Fibroblast of lung (primary cell): ENCODE data around the gene VPS41. TPM values are rescaled to one million over a fixed set of nuclear protein-coding genes. Genes with fewer than 3 reads are reported as not detected.

ENCODE experiments used
- DNase-seq, 2 donors: peaks; one replicate each; pipeline versions ENCODE4 v3.0.0 to v3.0.0-alpha.2; 2010; ENCODE audit warnings: low read depth in 2 of 2
- H2AFZ ChIP-seq: 2 replicates; pipeline ENCODE4 v1.5.1; 2012; ENCODE audit warnings: low read length, control low read depth, inconsistent platforms
- H3K27ac ChIP-seq: 2 replicates; pipeline ENCODE4 v1.5.1; 2011; ENCODE audit warnings: low read length, control low read depth; ENCODE audit not compliant: insufficient read depth
- H3K27me3 ChIP-seq: 2 replicates; pipeline ENCODE4 v1.5.1; 2011; ENCODE audit warnings: mild to moderate bottlenecking, low read length; ENCODE audit not compliant: control insufficient read depth, insufficient read depth
- H3K36me3 ChIP-seq: 2 replicates; pipeline ENCODE4 v1.5.1; 2011; ENCODE audit warnings: low read length; ENCODE audit not compliant: control insufficient read depth, insufficient read depth
- H3K4me1 ChIP-seq: 2 replicates; pipeline ENCODE4 v1.5.1; 2011; ENCODE audit warnings: low read length; ENCODE audit not compliant: control insufficient read depth, insufficient read depth; ENCODE audit errors: extremely low read depth
- H3K4me2 ChIP-seq: 2 replicates; pipeline ENCODE4 v1.5.1; 2011; ENCODE audit warnings: low read length, control low read depth; ENCODE audit not compliant: insufficient read depth; ENCODE audit errors: extremely low read depth
- H3K4me3 ChIP-seq, 4 experiments: fragments of 200-600 bp in 1 of 4; sonication (generic) in 1 of 4; replicated peaks in 1 of 4; 2 replicates each; pipeline ENCODE4 v1.5.1; 2011 to 2016; ENCODE audit warnings: low read length in 4 of 4, low read depth in 3 of 4, mild to moderate bottlenecking in 3 of 4, control low read depth in 2 of 4, inconsistent platforms in 1 of 4, mixed read lengths in 1 of 4; ENCODE audit not compliant: insufficient read depth in 1 of 4; ENCODE audit errors: control extremely low read depth in 1 of 4
- H3K79me2 ChIP-seq: 2 replicates; pipeline ENCODE4 v1.5.1; 2012; ENCODE audit warnings: mild to moderate bottlenecking, low read length, inconsistent platforms; ENCODE audit not compliant: control insufficient read depth, insufficient read depth
- H3K9ac ChIP-seq: 2 replicates; pipeline ENCODE4 v1.5.1; 2011; ENCODE audit warnings: mild to moderate bottlenecking, low read length, control low read depth; ENCODE audit not compliant: insufficient read depth
- H3K9me3 ChIP-seq: 2 replicates; pipeline ENCODE4 v1.5.1; 2012; ENCODE audit warnings: low read depth, low read length; ENCODE audit not compliant: control insufficient read depth, insufficient read depth
- H4K20me1 ChIP-seq: 2 replicates; pipeline ENCODE4 v1.5.1; 2011; ENCODE audit warnings: low read length; ENCODE audit not compliant: control insufficient read depth, insufficient read depth; ENCODE audit errors: extremely low read depth
- EZH2 ChIP-seq: IDR thresholded peaks from 2 replicates; pipeline ENCODE4 v1.5.1; 2012; ENCODE audit warnings: low read length, control low read depth, mild to moderate bottlenecking; ENCODE audit errors: missing control alignments
- polyA plus RNA-seq, 2 donors: library from polyadenylated mRNA; depleted of rRNA in 1 of 2; stranded (reverse) in 1 of 2; unstranded in 1 of 2; fragments of >200 nt; gene quantifications; 2 replicates each; pipeline ENCODE4 v1.2.1, GENCODE V29; 2011 to 2012; ENCODE audit warnings: missing spikeins in 1 of 2
- total RNA-seq: library from RNA; depleted of rRNA; stranded (reverse); fragments of >200 nt; gene quantifications from 2 replicates; pipeline ENCODE4 v1.2.1, GENCODE V29; 2014
- TF ChIP-seq, protein P1 (sequence below), 2 donors: IDR thresholded peaks in 1 of 2; conservative IDR thresholded peaks in 1 of 2; 1 replicate in 1 of 2; 2 replicates in 1 of 2; pipeline ENCODE4 v1.5.1; 2011 to 2012; ENCODE audit warnings: low read length in 2 of 2, control low read depth in 1 of 2, inconsistent platforms in 1 of 2, low read depth in 1 of 2, mild to moderate bottlenecking in 1 of 2

Gene VPS41
- total and polyA plus RNA-seq, 2 donors (not counting 1 experiment from before 2014, with no cell fraction given) = 55.5 to 66.7 TPM

- no peak for DNase-seq
- Histone ChIP-seq H3K27ac (no peak overlapping the region), H3K4me1 (no peaks in the 10 kb centered on the region), H3K36me3 (no peaks in the 10 kb centered on the region), H3K4me3 (no peak overlapping the region), H3K9ac (no peak overlapping the region), H3K4me2 (no peak overlapping the region), H3K79me2 (no peaks in the 10 kb centered on the region), H3K9me3 (no peaks in the 10 kb centered on the region), H2AFZ (no peak overlapping the region), H4K20me1 (no peaks in the 10 kb centered on the region), H3K27me3 (no peaks in the 10 kb centered on the region)
- TF ChIP-seq, protein P1, sequence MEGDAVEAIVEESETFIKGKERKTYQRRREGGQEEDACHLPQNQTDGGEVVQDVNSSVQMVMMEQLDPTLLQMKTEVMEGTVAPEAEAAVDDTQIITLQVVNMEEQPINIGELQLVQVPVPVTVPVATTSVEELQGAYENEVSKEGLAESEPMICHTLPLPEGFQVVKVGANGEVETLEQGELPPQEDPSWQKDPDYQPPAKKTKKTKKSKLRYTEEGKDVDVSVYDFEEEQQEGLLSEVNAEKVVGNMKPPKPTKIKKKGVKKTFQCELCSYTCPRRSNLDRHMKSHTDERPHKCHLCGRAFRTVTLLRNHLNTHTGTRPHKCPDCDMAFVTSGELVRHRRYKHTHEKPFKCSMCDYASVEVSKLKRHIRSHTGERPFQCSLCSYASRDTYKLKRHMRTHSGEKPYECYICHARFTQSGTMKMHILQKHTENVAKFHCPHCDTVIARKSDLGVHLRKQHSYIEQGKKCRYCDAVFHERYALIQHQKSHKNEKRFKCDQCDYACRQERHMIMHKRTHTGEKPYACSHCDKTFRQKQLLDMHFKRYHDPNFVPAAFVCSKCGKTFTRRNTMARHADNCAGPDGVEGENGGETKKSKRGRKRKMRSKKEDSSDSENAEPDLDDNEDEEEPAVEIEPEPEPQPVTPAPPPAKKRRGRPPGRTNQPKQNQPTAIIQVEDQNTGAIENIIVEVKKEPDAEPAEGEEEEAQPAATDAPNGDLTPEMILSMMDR (conservative IDR thresholded peaks at IDR 0.05 in 1 of 2, IDR thresholded peaks at IDR 0.05 in 1 of 2; ENCODE audit: low read depth in 1 of 2, low read length in 2 of 2) = no peak
- no peak for TF ChIP-seq EZH2
Observed at GRCh38 chr7:38934051-38934450, 25.1 kb upstream of the VPS41 start.

GRCh38 chr7:38932509-38933168 is 23.6 kb upstream of the VPS41 start:
- no peaks in the 10 kb centered on the region for H3K79me2 ChIP-seq

DNA sequence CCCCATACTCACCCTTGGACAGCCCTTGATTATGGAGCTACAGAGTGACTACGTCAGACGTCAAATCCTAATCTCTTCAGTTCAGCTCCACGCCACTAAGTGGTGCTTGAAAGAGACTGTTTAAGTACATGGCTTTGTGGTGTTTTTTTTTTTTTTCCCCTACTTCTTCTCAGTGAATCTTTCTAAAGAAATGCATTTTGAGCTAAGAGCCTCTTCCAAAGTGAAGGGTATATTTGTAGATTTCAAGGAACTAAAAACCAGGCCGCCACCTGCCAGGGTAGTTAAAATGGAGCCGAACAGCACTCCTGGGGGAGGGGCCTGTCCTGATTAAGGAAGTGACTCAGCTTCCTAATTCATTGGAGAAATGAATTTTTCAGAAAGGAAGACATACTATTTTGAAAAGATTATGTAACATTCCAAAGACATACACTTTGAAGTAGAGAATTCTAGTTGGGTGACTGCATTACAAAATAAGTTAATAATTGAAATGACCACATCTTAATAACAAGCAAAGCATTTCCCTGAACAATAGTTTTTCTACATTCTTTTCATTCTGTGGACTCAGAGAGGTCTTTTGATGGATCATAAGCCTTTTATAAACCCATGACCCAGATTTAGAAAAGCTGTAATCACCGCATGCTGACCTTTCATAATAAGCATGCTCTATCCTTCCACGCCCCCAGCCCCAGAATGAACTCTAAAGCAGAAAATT is 20.6 kb upstream of the VPS41 start:
- Histone ChIP-seq H4K20me1 (no peaks in the 10 kb centered on the region), H3K36me3 (no peaks in the 10 kb centered on the region), H3K79me2 (no peaks in the 10 kb centered on the region), H2AFZ (no peak overlapping the region), H3K27ac (no peak overlapping the region), H3K4me1 (no peaks in the 10 kb centered on the region), H3K9me3 (no peaks in the 10 kb centered on the region), H3K27me3 (no peaks in the 10 kb centered on the region), H3K4me3 (no peak overlapping the region), H3K4me2 (no peak overlapping the region), H3K9ac (no peak overlapping the region)
- DNase-seq = peak in 1 of 2 donors; percentile 60
- TF ChIP-seq, protein P1 (conservative IDR thresholded peaks at IDR 0.05 in 1 of 2, IDR thresholded peaks at IDR 0.05 in 1 of 2; ENCODE audit: low read depth in 1 of 2, low read length in 2 of 2) = no peak
- TF ChIP-seq EZH2 = no peak

More at GRCh38 chr7:38932509-38933168, 23.6 kb upstream of the VPS41 start:
- no peak overlapping the region for H3K27ac ChIP-seq
- no peak overlapping the region for H3K9ac ChIP-seq
- no peaks in the 10 kb centered on the region for H3K4me1 ChIP-seq
- no peak overlapping the region for H3K4me2 ChIP-seq
- no peak for TF ChIP-seq EZH2
- TF ChIP-seq, protein P1 (conservative IDR thresholded peaks at IDR 0.05 in 1 of 2, IDR thresholded peaks at IDR 0.05 in 1 of 2; ENCODE audit: low read depth in 1 of 2, low read length in 2 of 2) = peak; percentile 93 to 98
- H3K9me3 ChIP-seq = no peaks in the 10 kb centered on the region
- H3K27me3 ChIP-seq = no peaks in the 10 kb centered on the region
- H4K20me1 ChIP-seq = no peaks in the 10 kb centered on the region
- no peak overlapping the region for H3K4me3 ChIP-seq
- no peak overlapping the region for H2AFZ ChIP-seq
- no peaks in the 10 kb centered on the region for H3K36me3 ChIP-seq
- DNase-seq = peak; percentile 18 to 55
